Right ventricle myocardium inferior (tissue), 1 donor: ENCODE data around the gene UBASH3B. TPM values are rescaled to one million over a fixed set of nuclear protein-coding genes. Genes with fewer than 3 reads are reported as not detected.

Experiments used
- ATAC-seq: fragments of 200-7000 bp; cut with Tn5 transposase; one replicate; pipeline ENCODE4 v1.9.1; 2020; ENCODE audit warnings: mild to moderate bottlenecking, moderate library complexity
- DNase-seq: peaks from one replicate; pipeline ENCODE4 v3.0.0; 2021; ENCODE audit errors: missing footprints
- intact Hi-C: fragments of 100-400 bp; cut with DNase I; formaldehyde crosslinking; loops from one replicate; pipeline ENCODE4 v1.11.0; 2022
- total RNA-seq: library from RNA; stranded (reverse); fragmentation: NEBNext Ultra II Directional; extraction: Animal tissue kit (Norgen Biotek cat#: 25700); gene quantifications from one replicate; pipeline ENCODE4 v1.2.1, GENCODE V29; 2021
- donor health status: DM: no; HTN: yes; CAD: no; lungs with severe emphysema.

Gene UBASH3B
- total RNA-seq, 1 donor from 2014 or later = 3.5 TPM

DNA sequence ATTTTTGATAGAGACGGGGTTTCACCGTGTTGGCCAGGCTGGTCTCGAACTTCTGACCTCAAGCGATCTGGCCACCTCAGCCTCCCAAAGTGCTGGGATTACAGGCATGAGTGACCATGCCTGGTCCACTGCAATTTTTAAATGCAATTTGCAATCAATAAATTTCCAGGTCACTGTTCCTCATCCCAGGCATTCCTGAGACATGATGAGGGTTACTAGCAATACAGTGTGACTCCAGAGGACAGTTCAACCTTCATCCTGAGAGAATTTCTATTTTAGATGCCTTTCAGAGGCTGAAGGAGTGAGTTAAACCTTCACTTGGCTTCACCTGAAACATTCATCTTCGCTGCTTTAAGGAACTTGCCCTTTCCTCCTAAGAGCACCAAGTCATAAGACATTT lies 9.7 kb upstream of the UBASH3B start:
- intact Hi-C loops = no loop called here
- ATAC-seq = no peak
- no peak for DNase-seq

DNA sequence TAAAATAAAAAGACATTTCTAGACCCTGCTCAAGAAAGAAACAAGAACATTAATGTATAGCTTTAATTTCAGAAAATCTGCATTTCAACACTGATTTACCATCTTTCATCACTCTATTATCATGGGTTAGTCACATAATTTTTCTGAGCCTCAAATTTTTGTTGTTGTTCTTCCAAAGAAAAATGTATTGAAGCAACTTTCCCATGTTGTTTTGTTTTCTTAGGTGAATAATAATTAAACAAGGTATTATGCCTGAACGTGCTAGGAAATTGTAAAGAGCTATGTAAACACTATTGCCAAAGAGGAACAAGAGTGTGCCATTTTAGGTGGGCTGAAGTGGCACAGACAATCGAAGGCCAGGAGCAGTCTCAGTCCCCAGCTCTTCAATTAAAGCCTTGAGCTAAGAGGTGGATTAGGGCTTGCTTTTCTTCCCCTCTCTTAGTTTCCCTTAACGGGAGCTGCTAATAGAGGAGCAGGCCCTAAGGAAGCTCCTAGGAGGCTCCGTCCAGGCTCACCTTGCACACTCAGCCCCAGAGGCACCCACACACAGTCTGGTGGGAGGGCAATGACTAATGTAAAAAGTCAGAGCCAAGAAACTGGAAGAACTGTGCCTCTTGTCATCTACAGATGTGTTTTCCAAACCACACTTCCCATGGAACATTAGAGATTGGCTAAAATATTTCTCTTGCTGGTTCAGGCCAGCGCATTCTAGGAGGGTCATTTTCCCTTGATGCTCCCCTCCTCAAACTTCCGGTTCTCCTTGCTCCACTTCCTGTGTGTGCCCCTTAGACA lies 8.8 kb upstream of the UBASH3B start:
- DNase-seq (no peak), ATAC-seq (no peak)
- intact Hi-C loops = no loop called here

DNA sequence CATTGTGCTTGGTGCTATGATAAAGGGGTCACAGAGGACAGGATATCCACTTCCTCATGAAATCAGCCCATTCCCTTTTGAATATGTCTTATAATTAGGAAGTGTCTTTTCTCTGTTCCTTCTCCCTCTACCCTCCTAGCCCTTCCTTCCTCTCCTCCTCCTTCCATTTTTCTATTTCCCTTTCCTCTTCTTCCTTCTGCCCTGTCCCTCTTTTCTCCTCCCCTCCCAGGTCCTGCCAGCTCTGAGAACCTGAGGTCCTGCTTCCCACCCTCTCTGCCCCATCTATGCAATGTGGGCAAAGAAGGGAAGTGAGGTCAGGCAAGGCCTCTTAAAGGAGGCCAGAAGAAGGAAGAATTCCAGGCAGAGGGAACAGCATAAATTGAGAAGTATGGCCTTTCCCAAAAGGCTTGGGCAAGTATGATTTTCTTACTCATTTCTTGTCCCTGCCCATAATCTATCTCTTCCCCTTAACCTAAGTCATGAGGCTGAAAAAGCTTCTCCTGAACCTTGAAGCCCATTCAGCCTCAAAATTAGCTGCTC lies 7.7 kb upstream of the UBASH3B start:
- ATAC-seq (no peak), DNase-seq (no peak)
- intact Hi-C loops = no loop called here

DNA sequence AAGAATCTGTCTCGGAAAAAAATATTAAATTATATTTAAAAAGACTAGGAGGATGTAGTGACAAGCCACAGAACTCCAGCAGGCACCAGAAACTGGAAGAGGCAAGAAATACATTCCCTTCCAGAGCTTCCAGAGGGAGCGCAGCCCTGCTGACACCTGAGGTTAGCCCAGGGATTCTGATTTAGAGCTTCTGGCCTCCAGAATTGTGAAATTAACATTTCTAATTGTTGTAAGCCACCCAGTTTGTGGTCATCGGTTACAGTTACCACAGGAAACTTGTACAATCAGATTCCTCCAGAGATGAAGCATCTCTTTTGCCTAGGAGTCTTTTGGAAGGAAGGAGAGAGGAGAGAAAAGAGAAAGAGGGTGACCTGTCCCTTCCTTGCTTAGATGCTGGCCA lies 6.4 kb upstream of the UBASH3B start:
- intact Hi-C loops = no loop called here
- DNase-seq = no peak
- ATAC-seq = no peak

DNA sequence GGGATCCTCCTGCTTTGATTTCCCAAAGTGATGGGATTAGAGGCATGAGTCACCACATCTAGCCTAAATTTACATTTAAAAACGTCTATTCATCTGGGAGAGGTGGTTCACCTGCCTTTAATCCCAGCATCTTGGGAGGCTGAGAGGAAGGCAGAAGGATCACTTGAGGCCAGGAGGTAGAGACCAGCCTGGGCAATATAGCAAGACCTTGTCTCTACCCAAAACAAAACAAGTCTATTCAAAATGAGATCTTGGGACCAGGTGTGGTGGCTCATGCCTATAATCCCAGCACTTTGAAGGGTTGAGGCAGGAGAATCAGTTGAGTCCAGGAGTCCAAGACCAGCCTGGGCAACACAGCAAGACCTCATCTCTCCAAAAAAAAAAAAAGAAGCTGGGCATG lies 4.9 kb upstream of the UBASH3B start:
- intact Hi-C loops = no loop called here
- ATAC-seq = no peak
- DNase-seq = no peak

DNA sequence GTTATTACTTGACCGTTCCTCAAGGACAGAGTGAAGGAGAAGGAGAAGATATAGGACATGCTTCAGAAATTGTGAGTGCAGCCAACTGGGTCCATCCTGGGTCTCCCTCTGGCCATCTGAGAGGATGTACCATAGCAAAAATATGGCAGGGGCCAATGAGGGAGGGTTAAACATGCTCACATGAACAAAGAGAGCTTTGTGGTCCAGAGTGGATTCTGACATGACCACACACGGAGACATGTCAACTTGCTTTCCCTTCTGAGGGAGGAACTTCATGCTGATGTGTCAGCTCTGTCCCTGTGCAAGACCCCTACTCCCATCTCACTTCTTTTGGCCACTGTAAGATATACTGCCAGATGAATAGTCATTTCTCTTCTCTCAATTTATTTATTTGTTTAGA lies 3.0 kb upstream of the UBASH3B start:
- ATAC-seq (no peak), DNase-seq (no peak)
- intact Hi-C loops = no loop called here

DNA sequence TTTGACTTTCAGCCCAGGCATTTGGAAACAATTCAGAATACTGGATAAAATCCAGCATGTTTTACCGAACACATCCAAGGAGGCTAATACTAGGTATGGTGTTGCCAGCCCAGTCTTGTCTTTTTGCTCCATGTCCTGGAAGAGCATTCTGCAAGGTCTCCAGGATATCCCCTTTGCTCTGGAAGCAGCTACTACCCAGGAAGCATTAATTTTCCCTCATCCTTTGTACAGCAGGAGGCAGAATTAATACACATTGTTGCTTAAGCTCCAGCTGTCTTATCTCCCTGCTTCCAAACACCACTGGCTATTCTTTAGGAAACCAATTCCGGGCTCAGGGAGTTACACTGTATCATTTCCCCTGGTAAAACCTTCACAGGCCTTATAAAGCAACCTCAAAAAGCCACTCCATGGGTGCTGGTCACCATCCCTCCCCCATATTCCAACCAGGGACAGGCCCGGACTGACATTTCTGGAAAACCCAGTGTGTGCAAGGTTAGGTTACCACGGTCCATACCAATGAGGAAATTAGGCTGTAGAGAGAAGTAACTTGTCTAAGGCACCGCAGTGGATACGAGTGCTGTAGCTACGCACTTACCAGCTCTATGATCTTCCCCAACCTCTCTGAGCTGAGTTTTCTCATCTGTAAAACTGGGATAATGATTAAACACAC lies 1.5 kb upstream of the UBASH3B start:
- ATAC-seq = no peak
- intact Hi-C loops = no loop called here
- no peak for DNase-seq

DNA sequence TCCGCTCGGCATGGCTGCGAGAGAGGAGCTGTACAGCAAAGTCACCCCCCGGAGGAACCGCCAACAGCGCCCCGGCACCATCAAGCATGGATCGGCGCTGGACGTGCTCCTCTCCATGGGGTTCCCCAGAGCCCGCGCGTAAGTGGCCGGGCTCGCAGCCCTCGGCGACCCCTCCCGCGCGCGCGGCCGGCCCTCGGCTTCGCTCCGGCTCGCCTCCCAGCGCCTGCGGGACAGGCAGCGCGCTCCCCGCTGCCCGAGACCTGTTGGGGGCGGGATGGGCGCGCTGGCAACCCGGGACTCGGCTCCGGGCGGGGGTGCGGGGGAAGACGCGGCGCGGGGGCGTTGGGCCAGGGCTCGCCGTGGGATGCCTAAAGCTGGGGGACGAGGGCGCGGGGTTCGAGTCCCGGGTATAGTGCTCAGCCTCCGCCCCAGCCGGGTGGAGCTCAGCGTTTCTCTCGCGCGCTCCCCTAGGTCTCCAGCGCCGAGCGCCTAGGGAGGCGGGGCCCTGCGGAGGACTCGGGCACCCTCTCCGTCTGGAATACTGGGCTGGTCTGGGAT lies 630 bp downstream of the UBASH3B start:
- intact Hi-C loops = no loop called here
- DNase-seq (peak; percentile 77), ATAC-seq (peak; percentile 65)

DNA sequence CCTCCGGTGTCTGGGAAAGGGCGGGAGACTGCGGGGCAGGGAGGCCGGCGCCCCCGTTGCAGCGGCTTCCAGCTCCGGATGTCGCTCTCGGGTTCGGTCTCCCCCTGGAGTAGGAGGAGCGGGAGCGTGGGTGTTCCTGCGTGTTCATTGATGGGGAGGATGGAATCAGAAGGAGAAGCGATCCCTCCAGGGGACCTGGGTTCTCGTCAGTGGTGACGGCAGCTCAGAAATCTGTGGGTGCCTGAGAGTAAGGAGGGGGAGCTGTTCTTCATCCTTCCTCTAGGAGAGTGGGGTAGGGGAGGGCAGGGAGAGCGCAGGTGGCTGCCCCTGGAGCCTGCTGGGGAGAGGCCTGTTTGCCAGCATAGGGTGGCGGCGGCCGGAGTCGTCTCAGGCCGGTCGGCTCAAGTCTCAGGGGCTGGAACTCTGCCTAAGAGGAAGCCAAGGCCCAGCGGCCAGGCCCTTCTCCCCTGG lies 1.1 kb downstream of the UBASH3B start:
- DNase-seq (peak; percentile 78), ATAC-seq (no peak)
- intact Hi-C loops = no loop called here

DNA sequence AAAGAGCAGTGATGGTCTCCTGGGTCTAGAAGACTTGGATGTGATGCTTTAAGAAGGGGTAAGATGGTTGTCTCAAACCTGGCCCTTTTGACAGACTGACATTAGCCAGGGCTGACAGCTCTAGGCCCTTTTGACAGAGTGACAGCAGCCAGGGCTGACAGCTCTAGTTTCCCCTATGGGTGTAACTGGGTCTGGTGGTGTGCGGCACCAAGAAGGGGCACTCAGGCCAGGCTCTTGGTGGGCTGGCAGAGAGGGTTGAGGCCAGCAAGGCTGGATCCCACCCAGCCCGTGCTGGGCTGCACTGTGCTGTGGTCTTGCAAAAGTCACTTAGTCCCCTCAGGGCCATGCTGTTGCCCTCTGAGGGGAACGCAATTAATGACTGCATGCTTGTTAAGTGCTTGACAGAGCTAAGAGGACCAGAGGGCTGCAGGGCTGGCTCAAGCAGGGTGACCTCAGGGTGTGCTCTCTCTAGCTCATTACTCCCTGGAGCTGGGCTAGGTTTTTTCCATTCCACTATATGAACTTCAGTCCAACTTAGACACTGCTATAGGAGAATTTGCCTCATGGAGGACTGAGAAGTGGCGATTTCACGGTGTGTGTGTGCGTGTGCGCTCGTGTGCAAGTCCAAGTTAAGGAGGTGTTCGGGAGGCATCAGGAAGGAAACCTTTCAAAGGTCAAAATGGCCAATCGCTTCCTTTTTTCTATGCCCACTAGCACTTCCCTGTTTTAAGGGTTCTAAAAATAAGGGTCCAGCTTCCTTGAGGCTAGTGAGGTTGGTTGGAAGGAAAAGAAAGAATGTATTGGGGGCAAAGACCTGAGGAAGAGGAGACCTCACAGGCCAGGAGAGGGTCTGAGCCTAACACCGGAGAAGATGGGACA lies 4.4 kb downstream of the UBASH3B start:
- ATAC-seq (no peak), DNase-seq (no peak)

DNA sequence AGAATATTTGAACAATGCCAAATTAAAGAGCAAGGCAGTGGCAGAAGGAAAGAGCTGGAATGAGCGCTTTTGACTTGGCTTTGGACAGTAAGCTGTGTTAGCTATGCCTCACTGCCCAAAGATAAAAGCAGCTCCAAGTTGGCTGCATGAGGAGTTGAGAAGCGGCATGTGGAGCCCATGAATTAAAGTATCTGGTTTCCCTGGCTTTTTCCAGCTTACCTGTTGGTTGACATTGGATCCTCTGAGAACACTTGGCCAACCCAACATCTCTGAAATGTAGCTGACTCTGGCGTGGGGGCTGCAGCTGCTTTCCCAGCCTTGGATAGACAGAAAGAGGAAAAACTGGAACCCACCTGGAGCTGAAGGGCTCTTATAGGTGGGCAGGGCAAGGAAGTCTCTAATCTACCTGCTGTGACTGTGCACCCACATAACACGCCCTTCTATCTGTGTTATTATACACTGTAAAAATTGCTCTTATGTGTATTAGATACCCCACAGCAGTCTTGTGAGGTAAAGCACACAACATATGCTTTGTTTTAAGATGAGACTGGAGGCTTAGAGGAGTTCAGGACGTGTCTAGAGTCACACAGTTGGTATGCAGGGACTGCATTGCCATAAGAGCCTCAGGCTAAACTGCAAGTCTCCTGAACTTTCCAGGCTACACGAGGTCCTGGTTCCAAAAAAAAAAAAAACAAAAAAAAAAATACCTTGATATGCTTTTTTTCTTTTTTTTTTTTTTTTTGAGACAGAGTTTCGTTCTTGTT lies 5.8 kb downstream of the UBASH3B start:
- ATAC-seq = no peak
- no peak for DNase-seq
- intact Hi-C loops = no loop called here

More for the DNA sequence above, 4.4 kb downstream of the UBASH3B start:
- intact Hi-C loops = no loop called here

DNA sequence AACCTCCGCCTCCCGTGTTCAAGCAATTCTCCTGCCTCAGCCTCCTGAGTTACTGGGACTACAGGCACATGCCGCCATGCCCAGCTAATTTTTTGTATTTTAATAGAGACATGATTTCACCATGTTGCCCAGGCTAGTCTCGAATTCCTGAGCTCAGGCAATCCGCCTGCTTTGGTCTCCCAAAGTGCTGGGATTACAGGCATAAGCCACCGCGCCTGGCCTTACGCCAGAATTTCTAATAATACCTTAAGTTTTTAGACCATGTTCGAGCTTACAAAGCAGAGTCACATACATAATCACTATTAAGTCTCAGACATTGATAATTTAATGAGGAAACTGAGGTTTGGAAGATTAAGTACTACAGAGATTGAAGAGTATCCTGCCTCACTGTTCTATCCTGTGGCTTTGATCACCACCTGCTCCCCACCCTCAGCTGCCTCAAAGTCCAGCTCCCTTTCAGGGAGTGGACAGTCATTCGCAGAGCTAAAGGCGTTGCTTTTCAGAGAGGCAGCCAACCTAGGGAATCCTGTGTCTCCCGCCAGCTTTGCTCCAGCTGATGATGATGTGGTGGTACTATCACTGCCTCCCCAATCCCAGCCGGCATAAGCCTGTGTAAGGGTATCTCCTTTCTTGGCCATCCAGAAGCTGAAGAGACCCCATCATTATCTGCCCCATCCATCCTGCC lies 7.7 kb downstream of the UBASH3B start:
- DNase-seq = no peak
- intact Hi-C loops = no loop called here
- ATAC-seq = no peak

DNA sequence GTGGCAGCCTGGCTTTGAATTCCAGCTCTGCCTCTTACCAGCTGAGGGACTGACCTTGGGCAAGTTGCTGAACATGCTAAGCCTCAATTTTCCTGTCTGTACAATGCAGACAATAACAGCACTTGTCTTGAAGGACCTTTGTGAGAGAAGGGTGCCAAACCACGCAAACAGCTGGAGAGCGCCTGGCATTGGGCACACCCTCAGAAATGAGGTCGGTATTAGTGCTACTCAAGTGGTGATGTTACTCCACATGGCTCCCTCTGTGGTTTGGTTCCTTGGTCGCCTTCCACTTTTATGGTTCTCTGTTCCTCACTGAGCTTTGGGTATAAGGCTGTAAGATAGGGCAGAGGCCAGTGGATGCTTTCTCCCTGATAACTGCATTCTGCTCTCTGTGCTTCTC lies 8.2 kb downstream of the UBASH3B start:
- ATAC-seq (no peak), DNase-seq (no peak)
- intact Hi-C loops = no loop called here

DNA sequence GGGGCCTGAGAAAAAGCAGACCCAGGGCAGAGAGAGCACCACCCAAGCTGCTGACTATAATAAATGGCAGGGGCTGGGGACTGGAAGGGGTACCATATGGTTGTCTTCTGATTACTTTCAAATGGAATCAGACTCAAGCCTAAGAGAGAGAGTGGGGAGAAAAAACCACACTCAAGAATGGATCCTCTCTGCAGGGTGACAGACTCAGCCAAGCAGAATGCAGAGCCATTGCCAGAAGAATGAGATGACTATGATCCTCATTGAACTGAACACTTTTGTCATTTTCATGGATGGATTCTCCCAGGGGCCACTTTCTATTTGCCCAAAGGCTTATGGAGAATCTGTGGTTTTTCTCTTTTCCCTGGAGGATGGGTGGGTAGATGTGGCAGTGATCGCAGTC lies 8.7 kb downstream of the UBASH3B start:
- no peak for ATAC-seq
- intact Hi-C loops = no loop called here
- no peak for DNase-seq

DNA sequence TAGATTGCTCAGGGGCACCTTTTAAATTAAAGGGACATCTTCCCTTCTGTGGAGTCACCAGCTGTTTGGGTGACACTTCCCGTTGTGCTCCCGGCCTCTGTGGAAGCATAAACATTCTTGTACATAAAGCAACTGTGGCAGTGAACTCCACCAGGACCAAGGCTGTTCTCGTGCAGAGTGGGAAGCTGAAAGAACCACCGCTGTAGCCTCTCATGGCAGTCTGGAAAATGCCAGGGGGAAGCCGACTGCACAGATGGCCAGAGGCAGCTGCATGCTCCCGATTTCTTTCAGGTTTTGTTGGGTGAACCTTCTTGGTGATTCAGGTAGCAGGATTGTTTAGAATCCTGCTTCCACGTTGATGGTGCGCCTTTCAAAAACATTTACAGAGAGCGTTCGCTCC lies 10.3 kb downstream of the UBASH3B start:
- DNase-seq (no peak), ATAC-seq (no peak)
- intact Hi-C loops = no loop called here

DNA sequence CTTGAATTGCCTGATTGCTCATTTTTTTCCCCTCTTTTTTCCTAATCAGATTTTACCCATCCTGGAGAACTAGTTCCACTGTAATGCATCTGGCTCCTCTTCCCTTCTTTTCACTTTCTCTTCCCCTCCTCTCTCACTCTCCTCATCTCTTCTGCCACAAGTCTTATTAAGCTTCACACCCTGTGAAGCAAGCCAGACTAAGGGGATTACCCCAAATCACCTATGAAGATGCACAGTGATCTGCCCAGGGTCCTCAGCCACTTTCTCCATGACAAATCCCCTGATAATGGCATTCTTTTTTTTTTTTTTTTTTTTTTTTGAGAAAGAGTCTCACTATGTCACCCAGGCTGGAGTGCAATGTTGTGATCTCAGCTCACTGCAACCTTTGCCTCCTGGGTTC lies 11.2 kb downstream of the UBASH3B start:
- intact Hi-C loops = no loop called here
- DNase-seq (no peak), ATAC-seq (no peak)

DNA sequence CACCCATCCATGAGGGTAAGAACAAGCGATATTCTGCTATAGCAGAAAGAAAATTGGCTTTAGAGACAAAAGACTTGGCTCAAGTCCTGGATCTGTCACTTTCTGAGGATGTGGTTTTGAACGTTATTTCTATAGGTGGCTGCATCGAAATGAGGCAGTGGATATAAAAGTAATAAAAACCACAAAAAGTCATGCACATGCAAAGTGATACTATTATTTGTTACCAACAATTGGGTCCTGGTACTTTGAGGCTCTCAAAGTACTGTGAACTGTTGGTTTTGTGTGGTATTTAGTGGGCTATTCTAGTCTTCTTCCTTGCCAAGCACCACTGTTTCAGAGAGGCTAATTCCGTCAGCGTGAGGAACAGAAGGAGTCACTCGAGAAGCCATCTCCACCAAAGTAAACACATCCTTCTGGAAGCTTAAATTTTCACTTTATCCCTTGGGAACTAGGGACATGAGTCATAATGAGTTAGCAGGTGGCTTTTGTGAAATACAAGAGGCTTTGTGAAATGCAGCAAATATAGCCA lies 13.1 kb downstream of the UBASH3B start:
- no peak for DNase-seq
- intact Hi-C loops = no loop called here
- ATAC-seq = no peak

DNA sequence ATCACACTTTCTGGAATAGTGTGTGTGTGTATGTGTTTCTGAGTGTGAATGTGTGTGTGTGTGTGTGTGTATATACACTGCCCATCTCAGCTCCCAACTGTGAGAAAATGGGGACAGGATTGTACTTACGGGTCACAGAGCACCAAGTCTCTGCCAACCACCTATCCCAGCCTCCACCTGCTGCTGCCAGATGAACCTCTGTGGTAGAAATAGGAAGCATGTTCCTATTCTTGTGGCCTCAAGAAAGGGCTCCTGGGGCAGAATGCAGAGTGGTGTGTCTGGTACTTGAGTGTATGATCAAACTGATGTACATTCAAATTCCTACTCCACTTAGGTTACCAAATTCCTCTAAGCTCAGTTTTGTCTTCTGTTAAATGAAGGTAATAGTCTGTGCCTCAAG lies 14.6 kb downstream of the UBASH3B start:
- intact Hi-C loops = no loop called here
- ATAC-seq (no peak), DNase-seq (no peak)
